ENCODE measurements around the gene OR56A5.
"Not testable (repeated sequence)": the region's sequence is repeated elsewhere in the genome, so short reads cannot be mapped to it uniquely, and the experiment has no call there.

The OR56A5 gene, protein sequence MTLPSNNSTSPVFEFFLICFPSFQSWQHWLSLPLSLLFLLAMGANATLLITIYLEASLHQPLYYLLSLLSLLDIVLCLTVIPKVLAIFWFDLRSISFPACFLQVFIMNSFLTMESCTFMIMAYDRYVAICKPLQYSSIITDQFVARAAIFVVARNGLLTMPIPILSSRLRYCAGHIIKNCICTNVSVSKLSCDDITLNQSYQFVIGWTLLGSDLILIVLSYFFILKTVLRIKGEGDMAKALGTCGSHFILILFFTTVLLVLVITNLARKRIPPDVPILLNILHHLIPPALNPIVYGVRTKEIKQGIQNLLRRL

DNA sequence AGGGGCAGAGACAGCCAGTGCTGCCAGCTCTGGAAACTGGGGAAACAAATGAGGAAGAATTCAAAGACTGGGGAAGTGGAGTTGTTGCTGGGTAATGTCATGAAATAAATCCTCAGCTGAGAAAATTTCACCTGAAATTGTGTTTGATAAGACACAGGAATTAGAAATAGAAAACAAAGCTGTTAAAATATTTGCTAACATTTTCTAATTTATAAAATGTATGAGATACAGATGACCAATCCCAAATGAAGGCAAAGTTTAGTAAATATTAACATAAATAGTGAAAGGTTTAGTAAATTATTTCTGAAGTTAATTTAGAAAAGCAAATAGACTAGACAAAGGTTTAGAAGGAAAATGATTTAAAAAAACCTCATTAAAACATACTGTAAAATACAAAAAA is at the start of gene OR56A5:
Gene OR56A5, minus strand, starts transcription at position 101 of the 400 bp plus-strand sequence. Its CDS starts 0 bp downstream, at position 101.
- no peak for DNase-seq

DNA sequence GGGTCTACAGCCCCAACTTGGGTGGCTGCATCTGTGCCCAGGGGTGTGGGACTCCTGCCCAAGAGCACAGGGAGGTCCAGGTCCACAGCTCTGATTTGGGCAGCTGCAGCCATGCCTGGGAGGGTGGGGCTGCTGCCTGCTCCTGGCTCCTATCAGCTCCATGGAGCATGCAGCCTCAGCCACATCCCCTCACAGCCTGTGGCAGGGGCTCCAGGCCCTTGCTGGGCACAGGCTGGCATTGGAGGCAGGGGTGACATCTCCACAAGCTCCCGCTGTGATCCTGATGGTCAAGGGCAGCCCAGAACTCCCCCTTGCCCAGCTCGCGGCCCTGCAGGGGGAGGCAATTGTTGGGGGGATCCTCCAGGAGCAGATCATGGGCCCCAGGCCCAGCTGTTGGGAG is 44.7 kb upstream of the OR56A5 start:
- no peak for DNase-seq

DNA sequence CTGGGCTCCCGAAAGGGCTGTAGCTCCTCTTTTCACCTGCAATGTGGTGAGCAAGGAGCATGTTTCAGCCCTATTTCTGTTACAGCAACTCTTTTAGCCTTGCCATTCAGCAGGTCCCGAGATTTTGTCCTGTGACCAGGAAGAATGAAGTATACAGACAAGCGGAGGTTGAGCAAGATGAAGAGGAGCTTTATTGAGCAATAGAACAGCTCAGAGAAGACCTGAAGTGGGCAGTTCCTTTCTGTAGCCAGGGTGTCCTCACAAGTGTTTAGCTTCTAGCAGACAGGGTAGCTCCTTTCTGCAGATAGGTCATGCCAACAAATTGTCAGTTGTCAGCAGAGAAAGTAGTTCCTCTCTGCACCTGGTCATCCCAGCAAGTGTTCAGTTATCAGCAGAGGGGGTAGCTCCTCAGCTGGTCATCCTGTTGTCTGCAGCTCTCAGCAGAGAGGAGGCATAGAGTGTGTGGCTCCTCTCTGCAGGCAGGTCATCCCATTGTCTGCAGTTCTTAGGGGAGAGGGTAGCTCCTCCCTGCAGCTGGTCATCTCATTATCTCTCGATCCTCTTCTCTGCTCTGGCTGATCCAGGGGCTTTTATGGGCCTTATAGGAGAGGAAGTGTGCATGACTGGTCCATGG is 43.9 kb upstream of the OR56A5 start:
- DNase-seq, result no peak

DNA sequence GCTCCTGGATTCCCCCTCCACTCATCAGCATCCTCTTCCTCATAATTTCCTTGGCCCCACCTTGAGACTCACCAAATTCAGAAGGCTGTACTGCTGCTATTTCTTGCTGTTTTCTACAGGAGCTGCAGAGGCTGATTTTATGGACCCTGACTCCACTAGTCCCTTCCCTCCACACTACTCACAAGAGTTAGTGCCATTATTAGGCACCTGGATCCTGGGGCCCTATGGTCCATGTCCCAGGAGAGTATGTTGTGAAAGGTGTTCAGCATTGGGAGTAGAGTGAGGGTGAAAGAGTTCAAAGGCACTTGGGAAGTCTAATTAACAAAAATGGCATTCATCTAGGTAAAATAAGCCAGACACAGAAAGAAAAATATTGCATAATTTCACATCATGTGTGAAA is 38.6 kb upstream of the OR56A5 start, which contains the start of gene OR56A4:
Gene OR56A4, minus strand, starts transcription at position 101 of the 400 bp plus-strand sequence. CDS start 3,954 bp downstream, outside the sequence.
- DNase-seq, result no peak

DNA sequence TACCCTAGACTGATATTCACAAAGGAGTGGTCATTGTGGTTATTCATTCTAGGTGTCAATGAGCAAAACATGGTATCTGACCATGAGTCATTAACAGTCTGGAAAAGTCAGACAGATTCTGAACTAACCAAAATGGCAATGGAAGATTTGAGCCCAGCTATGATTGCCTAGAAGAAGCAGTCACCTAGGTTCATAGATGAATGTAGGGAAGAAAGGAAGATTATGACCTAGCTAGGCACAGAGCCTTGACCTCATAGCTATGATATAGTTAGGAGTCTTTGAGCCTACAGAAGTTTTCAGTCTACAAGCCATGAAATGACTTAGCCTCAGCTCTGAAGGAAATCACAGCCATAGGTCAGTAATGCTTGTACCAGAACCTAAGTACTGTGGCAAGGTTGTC is 38.1 kb upstream of the OR56A5 start:
- no peak for DNase-seq

DNA sequence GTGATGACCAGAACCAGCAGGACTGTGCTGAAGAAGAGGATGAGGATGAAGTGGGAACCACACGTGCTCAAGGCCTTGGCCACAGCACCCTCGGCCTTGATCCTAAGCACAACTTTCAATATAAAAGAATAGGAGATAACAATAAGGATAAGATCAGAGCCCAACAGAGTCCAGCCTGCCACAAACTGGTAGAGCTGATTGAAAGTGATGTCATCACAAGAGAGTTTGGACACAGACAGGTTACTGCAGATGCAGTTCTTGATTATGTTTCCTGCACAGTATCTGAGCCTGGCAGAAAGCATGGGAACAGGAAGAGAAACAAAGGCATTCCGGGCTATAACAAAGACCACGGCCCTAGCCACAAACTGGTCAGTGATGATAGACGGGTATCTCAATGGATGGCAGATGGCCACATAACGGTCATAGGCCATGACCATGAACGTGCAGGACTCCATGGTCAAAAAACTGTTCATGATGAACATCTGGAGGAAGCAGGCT is 34.0 kb upstream of the OR56A5 start:
- DNase-seq, result no peak

DNA sequence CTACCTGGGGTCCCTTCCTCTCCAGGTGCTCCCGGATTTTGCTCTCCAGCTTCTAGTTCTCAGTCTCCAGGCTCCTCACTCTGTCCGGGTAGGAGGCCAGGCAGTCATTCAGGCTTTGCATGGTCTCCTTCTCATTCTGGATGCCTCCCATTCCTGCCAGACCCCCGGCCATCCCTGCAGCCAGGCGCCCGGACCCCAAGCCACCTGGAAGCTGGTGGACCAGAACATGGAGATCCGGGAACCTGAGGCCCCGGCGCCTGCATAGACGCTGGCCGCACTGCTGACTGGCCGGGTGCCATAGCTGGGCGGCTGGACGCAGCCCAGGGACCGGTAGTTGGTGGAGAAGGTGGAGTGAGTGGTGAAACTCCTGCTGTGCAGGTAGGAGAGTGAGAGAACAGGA is 26.5 kb upstream of the OR56A5 start:
- no peak for DNase-seq

DNA sequence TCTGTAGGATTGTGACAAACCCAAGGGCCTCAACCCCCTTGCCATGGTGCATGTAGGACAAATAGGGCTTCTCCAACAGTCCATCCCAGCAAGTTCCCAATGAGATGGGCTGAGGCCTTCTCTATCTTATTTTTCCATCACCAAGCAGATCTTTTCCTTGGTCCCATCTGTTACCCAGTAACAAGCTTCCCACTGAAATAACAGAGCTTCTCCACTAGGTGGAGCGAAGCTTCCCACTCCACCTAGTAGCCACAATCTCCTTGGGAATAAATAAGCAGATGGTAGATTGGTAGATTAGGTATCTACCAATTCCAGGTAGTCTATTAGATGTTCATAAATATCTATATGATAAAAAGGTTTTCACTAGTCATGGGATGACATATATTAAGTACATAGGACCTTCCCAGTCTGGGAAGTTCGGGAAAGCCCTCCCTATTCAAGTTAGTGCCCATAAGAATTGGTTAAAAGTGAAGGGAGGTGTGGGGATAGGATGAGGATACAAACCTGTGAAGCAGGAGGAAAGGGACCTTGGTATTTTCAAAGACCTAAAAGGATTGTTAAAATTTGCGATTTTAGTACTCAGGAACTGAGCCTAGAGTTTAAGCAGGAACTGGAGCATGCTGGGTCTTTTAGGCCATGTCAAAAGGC is 24.4 kb upstream of the OR56A5 start:
- DNase-seq, result peak in 1 of 2 experiments; percentile 23

DNA sequence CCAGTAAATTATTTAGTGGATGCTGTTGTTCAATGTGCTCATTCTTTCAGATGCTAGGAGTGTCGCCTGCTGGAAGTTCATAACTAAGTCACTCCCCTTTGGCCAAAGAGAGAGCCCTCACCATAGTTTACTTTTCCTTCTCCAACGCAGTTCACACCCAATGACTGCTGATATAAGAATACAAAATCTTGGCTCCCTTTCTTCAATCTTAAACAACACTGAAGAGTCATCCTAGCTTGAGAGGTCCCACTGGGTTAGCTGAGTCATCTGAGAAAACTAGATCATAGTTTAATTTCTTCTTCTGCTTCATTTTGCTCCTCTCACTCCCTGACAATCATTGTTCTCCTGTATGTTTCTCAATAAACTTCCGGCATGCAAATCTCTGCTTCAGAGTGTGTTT is 23.9 kb upstream of the OR56A5 start:
- no peak for DNase-seq

DNA sequence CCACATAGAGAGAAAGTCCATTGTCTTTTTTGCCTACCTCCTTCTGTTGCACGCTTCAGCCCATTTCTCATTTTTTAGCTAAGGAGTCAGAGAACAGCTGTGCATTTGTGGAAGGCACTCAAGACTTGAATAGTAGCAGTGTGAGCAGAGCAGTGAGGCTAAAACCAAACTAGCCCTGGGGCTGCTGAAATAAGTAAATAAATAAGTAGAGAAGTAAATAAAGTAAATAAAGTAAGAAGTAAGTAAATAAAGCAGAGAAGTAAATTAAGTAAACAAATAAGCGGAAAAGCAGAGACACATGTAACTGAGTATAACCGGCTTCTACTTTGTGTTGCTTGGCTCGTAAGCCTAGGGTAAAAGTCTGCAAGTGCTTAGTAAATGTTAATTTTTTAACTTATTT is 20.9 kb upstream of the OR56A5 start:
- no peak for DNase-seq

DNA sequence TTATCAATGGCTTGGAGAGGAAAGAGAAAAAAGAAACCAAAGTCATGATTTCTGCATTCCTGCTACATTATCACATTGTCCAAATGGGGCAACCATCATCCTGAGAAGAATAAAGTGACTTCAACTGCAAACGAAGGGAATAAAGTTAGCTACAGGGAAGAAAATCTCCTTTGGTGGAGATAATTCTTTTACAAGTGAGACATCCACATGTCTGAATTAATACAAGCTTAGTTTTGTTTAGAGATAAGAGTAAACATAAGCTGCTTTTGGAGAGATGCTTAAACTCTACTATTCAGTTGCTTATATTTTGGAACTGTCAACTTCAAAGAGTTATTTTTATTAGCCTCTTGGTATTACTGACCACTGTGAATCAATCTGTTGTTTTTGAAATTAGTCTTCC is 18.6 kb upstream of the OR56A5 start, which contains the start of gene OR52L1:
Gene OR52L1, minus strand, starts transcription at position 101 of the 400 bp plus-strand sequence. Its CDS starts 55 bp downstream, at position 46.
- no peak for DNase-seq

DNA sequence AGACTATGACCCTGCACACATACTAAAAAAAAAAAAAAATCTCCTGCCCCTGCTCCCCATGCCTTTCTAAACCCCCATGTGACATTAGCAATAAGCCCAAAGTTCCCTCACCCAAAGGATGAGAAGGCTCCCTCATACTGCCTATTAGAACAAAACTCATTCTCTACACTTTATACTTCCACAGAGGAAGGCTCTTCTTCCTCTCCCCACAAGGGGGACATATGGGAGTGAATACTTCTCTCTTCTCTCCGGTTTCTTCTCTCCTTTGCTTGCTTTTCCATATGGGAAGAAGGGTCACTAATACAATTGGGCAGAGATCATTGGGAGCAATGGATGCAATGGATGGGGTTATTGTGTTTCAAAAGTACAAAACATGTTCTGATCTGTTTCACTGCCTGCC is 15.1 kb upstream of the OR56A5 start:
- DNase-seq, result no peak

DNA sequence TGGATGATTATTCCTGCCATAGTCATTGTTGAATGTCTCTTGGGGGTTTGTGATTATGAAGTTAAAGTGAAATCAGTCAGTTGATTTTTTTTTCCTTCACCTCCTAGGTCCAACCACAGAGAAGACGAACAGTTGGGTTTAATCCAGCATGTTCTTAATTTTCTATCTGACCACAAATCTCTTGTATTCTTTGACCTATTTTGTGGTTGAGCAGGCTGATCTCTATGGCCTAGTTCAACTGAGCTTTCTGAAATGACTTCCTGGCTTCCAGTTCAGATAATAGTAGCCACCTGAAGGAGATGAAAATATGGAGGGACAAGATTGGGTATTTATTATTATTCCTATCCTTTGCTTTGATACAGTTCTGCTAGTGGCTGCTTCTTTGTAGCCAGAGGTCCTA is 5.2 kb upstream of the OR56A5 start:
- DNase-seq, result no peak

DNA sequence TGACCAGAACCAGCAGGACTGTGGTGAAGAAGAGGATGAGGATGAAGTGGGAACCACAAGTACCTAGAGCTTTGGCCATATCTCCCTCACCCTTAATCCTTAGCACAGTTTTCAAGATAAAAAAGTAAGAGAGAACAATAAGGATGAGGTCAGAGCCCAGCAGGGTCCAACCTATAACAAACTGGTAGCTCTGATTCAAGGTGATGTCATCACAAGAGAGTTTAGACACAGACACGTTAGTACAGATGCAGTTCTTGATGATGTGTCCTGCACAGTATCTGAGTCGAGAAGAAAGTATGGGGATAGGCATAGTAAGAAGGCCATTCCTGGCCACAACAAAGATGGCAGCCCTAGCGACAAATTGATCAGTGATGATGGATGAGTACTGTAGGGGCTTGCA is 586 bp downstream of the OR56A5 start:
- no peak for DNase-seq

DNA sequence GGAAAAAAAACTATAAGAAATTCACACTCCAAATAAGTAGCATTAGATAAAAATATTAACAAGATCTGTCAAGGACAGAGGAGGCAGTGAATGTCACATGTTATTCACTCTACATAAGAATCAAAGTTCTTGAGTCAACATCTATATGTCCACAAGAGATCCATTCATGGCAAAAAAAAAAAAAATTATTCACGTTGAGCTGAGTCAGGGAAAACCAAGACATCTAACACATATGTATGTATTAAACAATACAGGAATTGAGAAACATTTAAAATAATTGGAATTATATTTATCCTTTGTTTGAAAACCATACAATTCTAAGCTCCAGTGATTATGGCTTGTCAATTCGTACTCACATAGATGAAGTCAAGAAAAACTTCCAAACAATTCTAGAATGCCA is 1.3 kb downstream of the OR56A5 start:
- DNase-seq, result no peak

DNA sequence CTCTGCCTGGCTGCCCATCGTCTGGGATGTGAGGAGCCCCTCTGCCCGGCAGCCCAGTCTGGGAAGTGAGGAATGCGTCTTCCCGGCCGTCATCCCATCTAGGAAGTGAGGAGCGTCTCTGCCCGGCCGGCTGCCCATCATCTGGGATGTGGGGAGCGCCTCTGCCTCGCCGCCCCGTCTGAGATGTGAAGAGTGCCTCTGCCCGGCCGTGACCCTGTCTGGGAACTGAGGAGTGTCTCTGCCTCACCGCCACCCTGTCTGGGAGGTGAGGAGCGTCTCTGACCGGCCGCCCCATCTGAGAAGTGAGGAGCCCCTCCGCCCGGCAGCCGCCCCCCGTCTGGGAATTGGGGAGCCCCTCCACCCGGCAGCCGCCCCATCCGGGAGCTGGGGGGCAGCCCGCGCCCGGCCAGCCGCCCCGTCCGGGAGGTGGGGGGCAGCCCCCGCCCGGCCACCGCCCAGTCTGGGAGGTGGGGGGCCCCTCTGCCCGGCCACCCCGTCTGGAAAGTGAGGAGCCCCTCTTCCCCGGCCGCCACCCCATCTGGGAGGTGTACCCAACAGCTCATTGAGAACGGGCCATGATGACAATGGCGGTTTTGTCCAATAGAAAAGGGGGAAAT is 7.5 kb downstream of the OR56A5 start:
- DNase-seq, result not testable (repeated sequence)

DNA sequence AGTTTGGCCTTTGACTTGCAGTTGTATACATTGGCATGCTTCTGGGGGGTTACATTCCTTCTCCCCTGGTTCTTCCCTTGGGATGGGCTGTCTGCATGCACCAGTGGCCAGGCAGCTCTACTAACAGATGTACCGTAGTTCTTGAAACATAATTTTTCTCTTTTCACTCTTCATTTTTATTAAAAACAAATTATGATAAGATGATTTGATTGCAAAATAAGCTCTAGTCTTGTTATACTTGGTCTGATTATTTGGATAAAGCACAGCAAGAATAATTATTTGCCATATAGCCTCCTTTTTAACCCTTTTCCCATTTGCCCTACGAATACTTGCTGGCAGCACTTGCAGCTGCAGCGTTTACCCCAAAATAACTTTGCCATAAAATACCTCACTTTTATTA is 12.7 kb downstream of the OR56A5 start:
- DNase-seq, result no peak

DNA sequence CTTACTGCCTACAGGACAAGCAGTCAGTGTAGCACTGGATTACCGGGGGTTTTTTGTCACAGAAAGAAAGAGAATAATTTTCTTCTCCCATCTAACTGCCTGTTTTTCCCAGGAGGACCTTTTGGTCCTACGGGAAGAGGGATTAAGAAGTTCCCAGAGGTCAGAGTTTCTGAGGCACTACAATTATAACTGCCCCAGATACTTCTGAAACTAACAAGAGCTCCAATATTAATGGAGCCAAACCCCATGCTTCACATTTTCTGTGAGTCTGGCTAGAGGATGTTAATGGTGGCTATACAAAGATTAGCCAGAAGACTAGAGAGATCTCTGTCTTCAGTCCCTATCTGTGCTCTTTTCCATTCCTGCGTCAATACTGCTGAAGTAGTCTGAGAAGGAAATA is 26.3 kb downstream of the OR56A5 start, which contains the start of gene OR56A3:
Gene OR56A3, plus strand, starts transcription at position 301 of the 400 bp plus-strand sequence. CDS start 5,096 bp downstream, outside the sequence.
- no peak for DNase-seq

DNA sequence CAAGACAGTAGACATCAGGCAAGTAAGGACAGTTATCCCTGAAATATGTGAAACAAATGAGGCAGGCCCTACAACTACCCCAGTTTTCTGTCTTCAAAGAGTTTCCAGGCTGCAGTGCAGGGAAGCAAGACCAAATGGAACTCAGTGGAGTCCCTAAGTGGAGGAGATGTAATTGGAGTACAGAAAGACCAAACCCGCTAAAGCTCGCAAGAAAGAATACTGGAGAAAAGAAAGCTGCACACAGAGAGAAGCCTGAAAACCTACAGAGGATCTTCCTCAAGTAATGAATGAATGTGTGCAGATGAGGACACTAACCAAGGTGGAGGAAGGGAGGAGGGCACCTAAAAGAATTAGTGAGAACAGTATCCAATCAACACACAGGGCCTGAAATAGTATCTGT is 27.5 kb downstream of the OR56A5 start:
- DNase-seq, result no peak

DNA sequence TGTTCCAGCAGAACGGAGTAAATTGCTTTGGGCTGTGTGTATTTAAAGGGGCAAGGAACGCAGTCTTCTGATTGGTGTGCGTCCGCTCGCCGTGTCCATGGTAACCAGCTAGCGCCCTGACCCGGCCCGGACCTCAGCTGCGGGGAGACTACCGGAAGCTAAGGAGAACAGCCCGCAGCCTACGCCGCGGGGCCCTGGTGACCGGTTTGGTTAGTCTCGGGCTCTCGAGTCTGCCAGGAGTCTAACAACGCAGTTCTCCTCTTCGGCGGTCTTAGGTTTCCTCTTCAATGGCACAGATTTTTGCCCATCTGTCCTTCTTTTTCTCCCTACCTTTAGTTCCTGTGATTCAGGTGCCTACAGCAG is 29.7 kb downstream of the OR56A5 start:
- DNase-seq, result no peak

DNA sequence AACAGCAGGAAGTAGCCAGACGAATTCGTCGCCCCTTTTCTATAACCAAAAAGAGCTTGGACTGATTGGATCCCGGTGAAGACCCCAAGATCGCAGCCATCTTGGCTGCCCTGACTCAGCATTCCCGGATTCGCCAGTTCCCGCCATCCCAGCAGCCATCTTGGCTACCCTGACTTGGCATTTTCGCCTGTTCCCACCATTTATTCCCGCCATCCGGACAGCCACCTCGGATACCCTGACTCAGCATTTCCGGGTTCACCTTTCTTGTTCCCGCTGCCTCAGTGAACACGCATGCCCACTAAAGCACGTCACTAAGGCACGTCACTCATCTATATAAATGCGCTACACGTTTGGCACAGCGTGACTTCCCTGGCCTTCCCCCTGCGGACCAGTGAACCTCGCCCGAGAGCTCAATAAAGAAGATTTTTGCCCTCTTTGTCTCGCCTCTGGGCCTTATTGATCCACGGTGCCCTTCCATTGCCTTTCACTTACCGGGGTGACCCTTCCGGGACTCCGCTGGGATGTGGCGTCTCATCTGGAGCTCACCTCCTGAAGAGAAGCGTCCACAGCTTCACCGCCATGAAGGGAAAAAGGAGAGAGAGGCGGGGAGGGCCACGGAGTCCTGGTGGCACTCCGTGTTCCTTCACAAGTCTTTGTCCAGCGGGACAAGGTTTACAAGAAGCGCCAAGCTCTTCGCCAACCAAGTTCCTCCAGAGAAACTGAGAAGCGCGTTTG is 30.3 kb downstream of the OR56A5 start:
- no peak for DNase-seq

DNA sequence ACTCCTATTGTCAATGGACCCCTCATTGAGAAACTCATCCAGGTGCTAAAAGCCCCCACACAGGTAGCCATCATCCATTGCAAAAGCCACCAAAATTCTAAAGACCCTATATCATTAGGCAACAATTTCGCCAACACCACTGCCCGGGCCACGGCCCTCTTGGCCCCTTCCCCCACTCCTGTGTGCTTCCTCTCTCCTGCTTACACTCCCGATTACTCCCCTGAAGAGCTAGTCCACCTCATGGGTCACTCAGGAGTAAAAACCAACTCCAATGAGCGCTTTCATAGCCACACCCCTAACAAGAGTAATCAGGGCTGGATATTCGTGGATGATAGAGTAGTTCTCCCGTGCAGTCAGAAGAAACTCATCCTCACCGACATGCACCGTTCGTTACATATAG is 35.2 kb downstream of the OR56A5 start:
- DNase-seq, result no peak

DNA sequence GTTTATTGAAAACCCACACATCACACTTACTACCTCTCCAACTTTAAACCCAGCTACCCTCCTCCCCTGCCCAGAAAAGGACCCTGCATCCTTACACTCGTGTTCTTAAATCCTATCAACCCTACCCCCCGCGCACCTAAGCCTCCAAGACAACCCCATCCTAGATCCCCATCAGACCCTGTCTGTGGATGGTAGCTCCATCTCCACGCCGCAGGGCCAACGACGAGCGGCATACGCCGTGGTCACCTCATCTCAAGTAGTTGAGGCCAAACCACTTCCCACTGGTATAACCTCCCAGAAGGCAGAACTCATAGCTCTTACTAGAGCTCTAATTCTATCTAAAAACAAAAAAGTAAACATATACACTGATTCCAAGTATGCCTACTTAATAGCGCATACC is 35.6 kb downstream of the OR56A5 start:
- DNase-seq, result no peak

Data from NCI-H526 (cell line).